Muscle of leg (tissue), 16 donors: ENCODE data around the gene TICAM1. TPM values are rescaled to one million over a fixed set of nuclear protein-coding genes. Genes with fewer than 3 reads are reported as not detected.
A peak's percentile ranks its signal among the peaks of the same experiment; 100 is the strongest.

Experiments
- DNase-seq: peaks from one replicate; pipeline ENCODE4 v3.0.0; 2013
- H3K27ac ChIP-seq: one replicate; pipeline ENCODE4 v1.5.1; 2013; ENCODE audit warnings: mild to moderate bottlenecking, low read length, control low read depth
- H3K27me3 ChIP-seq: one replicate; pipeline ENCODE4 v1.6.1; 2013; ENCODE audit warnings: low read length; ENCODE audit not compliant: control insufficient read depth, insufficient read depth
- H3K36me3 ChIP-seq: one replicate; pipeline ENCODE4 v1.6.1; 2013; ENCODE audit warnings: low read length; ENCODE audit not compliant: control insufficient read depth, insufficient read depth
- H3K4me1 ChIP-seq: one replicate; pipeline ENCODE4 v1.6.1; 2013; ENCODE audit warnings: low read length; ENCODE audit not compliant: control insufficient read depth, insufficient read depth
- H3K4me3 ChIP-seq: one replicate; pipeline ENCODE4 v1.5.1; 2013; ENCODE audit warnings: low read length, control low read depth
- H3K9me3 ChIP-seq: replicated peaks from 2 replicates; pipeline ENCODE4 v1.6.1; 2013; ENCODE audit warnings: low read depth, low read length; ENCODE audit not compliant: control insufficient read depth
- WGBS: methylation state at CpG from one replicate; pipeline ENCODE4 v1.1.5; 2013; ENCODE audit warnings: missing lambda C conversion rate; ENCODE audit not compliant: insufficient coverage; 5-methylcytosine and 5-hydroxymethylcytosine counted together
- long read RNA-seq, 11 donors: transcript quantifications; one replicate each; lab custom pipeline, GENCODE V29; 2026
- polyA plus RNA-seq, 8 donors: library from polyadenylated mRNA; unstranded; fragments of 120-200 nt; gene quantifications; one replicate each; pipeline versions ENCODE4 v1.2.1 to v1.2.3, GENCODE V29; 2013; ENCODE audit warnings: inconsistent platforms in 1 of 8, low replicate concordance in 1 of 8; ENCODE audit not compliant: insufficient read length in 8 of 8, insufficient read depth in 1 of 8
- total RNA-seq: library from RNA; stranded (reverse); fragments of 120-200 nt; gene quantifications from one replicate; pipeline ENCODE4 v1.2.4, GENCODE V29; 2013

TICAM1 gene
- total RNA-seq, result 1.3 TPM
- 1 to 10 TPM; 3.7 to 6.5 (median 5.3) TPM for polyA plus RNA-seq
- long read RNA-seq, donor 1, partial matches to known transcripts, result 0 of 2 reads
- long read RNA-seq, donor 1, other reads (novel, unspliced or antisense), result 0 of 2 reads
- long read RNA-seq, donor 2, result 0 reads
- long read RNA-seq, donor 3, partial matches to known transcripts, result 0 of 1 reads
- long read RNA-seq, donor 3, other reads (novel, unspliced or antisense), result 0 of 1 reads
- long read RNA-seq, donor 4, partial matches to known transcripts, result 0 of 2 reads
- long read RNA-seq, donor 4, other reads (novel, unspliced or antisense), result 0 of 2 reads
- long read RNA-seq, donor 5, transcript TICAM1-201 (2 exons, 2,676 nt), result major isoform, 6 of 6 reads
- long read RNA-seq, donor 5, partial matches to known transcripts, result 0 of 6 reads
- long read RNA-seq, donor 5, other reads (novel, unspliced or antisense), result 0 of 6 reads
- long read RNA-seq, donor 6, partial matches to known transcripts, result 0 of 3 reads
- long read RNA-seq, donor 6, other reads (novel, unspliced or antisense), result 0 of 3 reads
- long read RNA-seq, donor 7, partial matches to known transcripts, result 8 of 9 reads
- long read RNA-seq, donor 7, other reads (novel, unspliced or antisense), result 0 of 9 reads
- long read RNA-seq, donor 8, result 0 reads
- long read RNA-seq, donor 9, result 0 reads
- long read RNA-seq, donor 10, result 0 reads
- long read RNA-seq, donor 11, partial matches to known transcripts, result 0 of 2 reads
- long read RNA-seq, donor 11, other reads (novel, unspliced or antisense), result 0 of 2 reads

DNA sequence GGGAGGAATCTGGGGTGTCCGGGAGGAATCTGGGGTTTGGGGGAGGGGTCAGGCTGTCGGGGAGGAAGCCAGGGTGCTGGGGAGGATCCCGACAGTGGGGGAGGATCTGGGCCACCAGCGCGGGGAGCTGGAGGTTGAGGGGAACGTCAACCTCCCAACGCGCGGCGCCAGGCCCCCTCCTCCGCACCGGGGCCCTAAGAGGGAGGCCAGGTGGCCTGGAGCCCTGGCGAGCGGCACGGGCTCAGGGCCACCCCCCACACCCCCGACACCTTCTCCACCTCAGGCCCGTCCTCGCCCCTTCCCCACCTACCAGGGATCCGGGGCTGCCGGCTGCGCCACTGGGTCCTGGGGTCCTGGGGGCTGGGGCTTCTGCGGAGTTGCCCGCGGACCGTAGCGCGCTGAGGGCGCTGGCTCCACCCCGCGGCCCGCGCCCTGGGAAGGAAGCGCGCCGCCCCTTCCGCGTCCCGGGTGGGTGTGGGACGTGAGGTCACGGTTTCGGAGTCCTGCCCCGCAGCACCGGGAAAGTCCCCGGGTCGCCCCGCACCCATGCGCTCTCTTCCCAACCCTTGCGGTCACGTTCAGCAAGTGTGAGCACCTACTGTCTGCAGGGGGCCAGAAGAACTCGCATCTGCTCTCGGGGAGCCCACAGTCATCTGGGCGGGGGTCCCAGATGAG, at the start of gene TICAM1:
Gene TICAM1 (minus strand): TSS at position 409 of the 675 bp plus-strand sequence. CDS start 13,335 bp downstream, outside the sequence.
- DNase-seq, result peak; percentile 82
- peak within 1 kb of the TSS; percentile 72 for H3K27ac ChIP-seq
- no peaks in the 10 kb centered on the region for H3K9me3 ChIP-seq
- under 1% methylated on average over 43 of the region's 52 CpGs for whole genome bisulfite sequencing
- no peaks in the 10 kb centered on the region for H3K36me3 ChIP-seq
- peak within 1 kb of the TSS; percentile 92 for H3K4me3 ChIP-seq
- H3K4me1 ChIP-seq, result peaks cover 8% of the 10 kb centered on the region
- H3K27me3 ChIP-seq, result no peaks in the 10 kb centered on the region

DNA sequence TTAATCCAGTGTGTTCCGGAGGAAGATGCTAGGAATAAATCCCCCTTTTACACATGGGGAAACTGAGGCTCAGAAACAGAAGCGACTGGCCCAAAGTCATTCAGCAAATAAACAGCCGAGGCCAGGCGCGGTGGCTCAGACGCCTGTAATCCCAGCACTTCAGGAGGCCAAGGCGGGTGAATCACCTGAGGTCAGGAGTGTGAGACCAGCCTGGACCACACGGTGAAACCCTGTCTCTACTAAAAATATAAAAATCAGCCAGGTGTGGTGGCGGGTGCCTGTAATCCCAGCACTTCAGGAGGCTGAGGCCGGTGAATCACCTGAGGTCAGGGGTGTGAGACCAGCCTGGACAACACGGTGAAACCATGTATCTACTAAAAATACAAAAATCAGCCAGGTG, 47.5 kb upstream of the TICAM1 start:
- 79% methylated on average over 6 of the region's 11 CpGs for WGBS
- H3K27me3 ChIP-seq, result no peaks in the 10 kb centered on the region
- no peak overlapping the region for H3K4me3 ChIP-seq
- H3K9me3 ChIP-seq, result no peaks in the 10 kb centered on the region
- peak overlapping the region; percentile 92 for H3K27ac ChIP-seq
- no peaks in the 10 kb centered on the region for H3K36me3 ChIP-seq
- H3K4me1 ChIP-seq, result peaks cover 25% of the 10 kb centered on the region
- DNase-seq, result no peak

DNA sequence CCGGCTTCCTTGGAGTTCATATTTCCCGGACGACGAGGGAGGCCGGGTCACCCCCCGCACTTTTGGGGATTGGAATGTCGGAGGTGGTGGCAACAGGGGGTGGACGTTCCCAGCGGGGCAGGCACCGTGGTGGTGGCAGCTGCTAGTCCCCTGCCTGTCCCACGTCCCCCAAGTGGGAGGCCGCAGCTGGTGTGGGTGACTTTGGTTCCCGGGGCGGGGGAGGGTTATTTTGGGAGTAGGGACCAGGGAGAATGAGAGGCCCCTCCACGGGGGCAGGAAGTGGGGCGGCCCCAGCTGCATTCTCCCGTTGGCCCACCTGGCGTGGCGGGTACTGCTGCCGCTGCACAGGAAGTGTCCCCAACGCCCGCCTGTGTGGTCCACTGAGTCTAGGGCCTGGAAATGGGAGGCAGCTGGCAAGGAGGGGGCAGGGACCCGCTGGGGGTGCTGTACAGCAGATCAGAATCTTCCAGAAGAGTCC, 47.0 kb upstream of the TICAM1 start:
- H3K4me1 ChIP-seq, result peaks cover 25% of the 10 kb centered on the region
- H3K36me3 ChIP-seq, result no peaks in the 10 kb centered on the region
- no peak overlapping the region for H3K4me3 ChIP-seq
- peak overlapping the region; percentile 92 for H3K27ac ChIP-seq
- H3K27me3 ChIP-seq, result no peaks in the 10 kb centered on the region
- 9% methylated on average over 19 of the region's 23 CpGs for WGBS
- no peaks in the 10 kb centered on the region for H3K9me3 ChIP-seq
- peak; percentile 72 for DNase-seq

DNA sequence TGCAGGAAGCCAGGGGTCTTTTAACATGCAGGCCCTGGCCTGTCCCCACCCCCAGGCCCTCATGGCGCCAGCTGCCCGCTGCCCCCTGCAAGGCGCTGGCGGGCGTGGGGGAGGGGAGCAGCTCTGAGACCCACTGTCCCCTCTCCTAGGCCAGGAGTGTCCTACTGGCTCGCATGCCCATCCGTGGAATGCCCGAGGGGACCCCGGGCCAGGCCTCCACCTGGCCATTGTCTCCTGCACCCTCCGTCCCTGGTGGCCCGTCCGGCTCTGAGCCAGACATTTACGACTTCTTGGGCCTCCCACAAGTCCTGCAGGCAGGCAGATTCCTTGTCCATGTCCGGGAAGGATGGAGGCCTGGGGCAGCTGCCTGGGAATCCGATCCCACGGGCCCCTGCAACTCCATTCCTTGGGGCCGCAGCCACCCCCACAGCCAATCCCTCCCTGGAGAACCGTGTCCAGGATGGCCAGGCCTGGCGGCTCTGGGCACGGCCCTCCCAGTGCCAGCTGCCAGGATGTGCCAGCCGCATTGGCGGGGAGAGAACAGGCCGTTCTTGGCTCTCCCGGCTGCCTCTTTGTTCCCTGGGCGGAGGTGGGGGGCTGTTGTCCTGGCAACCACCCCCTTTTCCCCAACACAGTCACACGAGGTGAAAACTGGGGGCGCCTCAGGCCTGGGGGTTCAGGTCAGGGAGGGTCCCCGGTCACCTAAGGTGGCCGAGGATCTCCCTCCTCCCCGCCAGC, 46.4 kb upstream of the TICAM1 start:
- peak; percentile 81 for DNase-seq
- H3K9me3 ChIP-seq, result no peaks in the 10 kb centered on the region
- 32% methylated on average over 26 of the region's 30 CpGs for WGBS
- H3K27ac ChIP-seq, result peak overlapping the region; percentile 92
- H3K27me3 ChIP-seq, result no peaks in the 10 kb centered on the region
- H3K4me1 ChIP-seq, result peaks cover 25% of the 10 kb centered on the region
- H3K4me3 ChIP-seq, result no peak overlapping the region
- H3K36me3 ChIP-seq, result no peaks in the 10 kb centered on the region

DNA sequence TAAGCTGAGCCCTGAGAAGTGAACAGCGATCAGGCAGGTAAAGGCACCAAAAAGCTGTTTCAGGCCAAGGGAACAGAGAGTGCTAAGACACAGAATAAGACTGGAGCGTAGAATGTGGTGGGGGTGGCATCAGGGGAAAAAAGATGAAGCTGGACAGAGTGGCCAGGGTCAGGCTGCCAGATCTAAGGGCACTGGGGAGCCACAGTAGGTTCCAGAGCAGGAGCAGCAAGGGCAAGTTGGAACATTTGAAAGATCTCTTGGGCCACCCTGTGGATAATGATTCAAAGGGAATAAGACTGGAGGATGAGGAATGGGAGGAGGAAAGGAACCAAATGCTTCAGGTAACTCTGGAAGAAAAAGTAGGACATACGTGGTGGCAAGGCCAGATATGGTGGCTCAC, 42.4 kb upstream of the TICAM1 start:
- no peak for DNase-seq
- H3K9me3 ChIP-seq, result no peaks in the 10 kb centered on the region
- H3K4me1 ChIP-seq, result peaks cover 20% of the 10 kb centered on the region
- no peaks in the 10 kb centered on the region for H3K27me3 ChIP-seq
- H3K36me3 ChIP-seq, result no peaks in the 10 kb centered on the region
- WGBS, result 84% methylated on average over 3 of the region's 3 CpGs
- no peak overlapping the region for H3K27ac ChIP-seq
- H3K4me3 ChIP-seq, result no peak overlapping the region

DNA sequence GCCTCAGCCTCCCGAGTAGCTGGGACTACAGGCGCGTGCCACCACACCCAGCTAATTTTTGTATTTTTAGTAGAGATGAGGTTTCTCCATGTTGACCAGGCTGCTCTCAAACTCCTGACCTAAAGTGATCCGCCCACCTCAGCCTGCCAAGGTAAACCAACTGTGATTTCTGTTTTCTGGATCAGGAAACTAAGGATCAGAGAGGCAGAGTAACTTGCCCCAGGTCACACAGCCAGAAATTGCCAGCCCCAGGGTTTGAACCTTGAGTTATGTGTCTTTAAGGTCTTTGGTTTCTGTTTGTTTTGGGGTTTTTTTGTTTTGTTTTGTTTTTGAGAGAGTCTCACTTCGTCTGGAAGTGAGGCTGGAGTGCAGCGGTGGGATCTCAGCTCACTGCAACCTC, 40.2 kb upstream of the TICAM1 start:
- Histone ChIP-seq H3K27ac (no peak overlapping the region), H3K4me1 (peaks cover 7% of the 10 kb centered on the region), H3K36me3 (no peaks in the 10 kb centered on the region), H3K9me3 (no peaks in the 10 kb centered on the region), H3K27me3 (no peaks in the 10 kb centered on the region), H3K4me3 (no peak overlapping the region)
- 31% methylated on average over 2 of the region's 6 CpGs for WGBS
- no peak for DNase-seq

DNA sequence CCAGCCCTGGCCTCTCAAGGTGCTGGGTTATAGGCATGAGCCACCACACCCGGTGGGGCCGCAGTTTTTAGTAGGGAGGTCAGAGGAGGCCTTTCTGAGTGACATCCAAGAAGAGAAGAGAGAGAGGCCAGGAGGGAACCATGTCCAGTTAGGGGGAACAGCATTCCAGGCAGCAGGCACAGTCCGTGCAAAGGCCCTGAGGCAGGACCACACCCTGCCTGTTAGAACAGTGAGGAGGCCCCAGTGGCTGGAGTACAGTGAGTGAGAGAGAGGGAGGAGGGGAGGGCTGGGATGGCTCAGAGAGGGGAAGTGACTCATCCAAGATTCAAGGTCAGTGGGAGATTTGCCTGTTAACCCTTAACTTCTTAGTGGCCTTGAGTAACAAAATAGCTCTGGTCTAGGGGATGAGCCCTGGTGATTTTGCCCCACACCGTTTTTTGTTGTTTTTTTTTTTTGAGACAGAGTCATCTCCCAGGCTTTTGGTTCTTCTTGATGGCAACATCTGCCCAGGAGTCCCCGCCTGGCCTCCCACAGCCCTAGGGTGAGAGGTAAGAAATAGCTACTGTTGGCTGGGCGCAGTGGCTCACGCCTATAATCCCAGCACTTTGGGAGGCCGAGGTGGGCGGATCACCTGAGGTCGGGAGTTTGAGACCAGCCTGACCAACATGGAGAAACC, 38.7 kb upstream of the TICAM1 start:
- WGBS, result 74% methylated on average over 8 of the region's 10 CpGs
- no peaks in the 10 kb centered on the region for H3K27me3 ChIP-seq
- peak; percentile 41 for DNase-seq
- no peak overlapping the region for H3K4me3 ChIP-seq
- H3K27ac ChIP-seq, result no peak overlapping the region
- H3K4me1 ChIP-seq, result peaks cover 13% of the 10 kb centered on the region
- H3K9me3 ChIP-seq, result no peaks in the 10 kb centered on the region
- no peaks in the 10 kb centered on the region for H3K36me3 ChIP-seq

DNA sequence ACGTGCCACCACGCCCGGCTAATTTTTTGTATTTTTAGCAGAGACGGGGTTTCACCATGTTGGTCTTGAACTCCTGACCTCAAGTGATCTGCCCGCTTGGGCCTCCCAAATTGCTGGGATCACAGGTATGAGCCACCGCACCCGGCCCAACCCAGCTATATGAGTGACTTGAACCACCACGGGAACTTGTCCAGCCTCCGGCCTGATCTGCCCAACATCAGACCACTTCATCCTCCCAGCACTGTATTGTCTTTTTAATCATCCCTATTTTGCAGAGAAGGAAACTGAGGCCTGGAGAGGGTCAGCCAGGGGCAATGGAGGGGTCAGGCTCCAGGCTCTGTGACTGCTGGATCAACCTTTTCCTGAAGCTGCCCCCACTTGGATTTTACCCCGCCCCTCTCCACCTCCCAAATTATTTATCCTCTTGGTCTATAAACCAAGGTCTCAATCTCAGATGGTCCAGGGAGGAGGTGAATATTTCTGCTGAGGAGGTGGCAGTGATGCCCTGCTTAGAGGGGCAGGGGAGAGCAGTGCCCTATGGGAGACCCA, 36.8 kb upstream of the TICAM1 start:
- H3K4me3 ChIP-seq, result no peak overlapping the region
- no peaks in the 10 kb centered on the region for H3K27me3 ChIP-seq
- H3K9me3 ChIP-seq, result no peaks in the 10 kb centered on the region
- H3K4me1 ChIP-seq, result peaks cover 13% of the 10 kb centered on the region
- 74% methylated on average over 4 of the region's 10 CpGs for WGBS
- peaks cover 4% of the 10 kb centered on the region for H3K36me3 ChIP-seq
- peak; percentile 20 for DNase-seq
- H3K27ac ChIP-seq, result no peak overlapping the region
